GM23338 (cell line): ENCODE results near the gene USP49. TPM values are rescaled to one million over a fixed set of nuclear protein-coding genes. Genes with fewer than 3 reads are reported as not detected.

ENCODE experiments used
- ATAC-seq: fragments of 200-7000 bp; cut with Tn5 transposase; 3 replicates; pipeline ENCODE4 v1.9.1; 2020
- DNase-seq: peaks from one replicate; pipeline ENCODE4 v3.0.0-alpha.2; 2015; ENCODE audit warnings: low spot score
- H2AFZ ChIP-seq: fragments of 200-600 bp; sonication (generic); 2 replicates; pipeline ENCODE4 v1.8.0; 2016; ENCODE audit warnings: antibody characterized with exemption, mild to moderate bottlenecking, moderate library complexity
- H3F3A ChIP-seq: fragments of 200-600 bp; sonication (generic); replicated peaks from 2 replicates; pipeline ENCODE4 v1.8.0; 2017; ENCODE audit warnings: antibody characterized with exemption, mixed run types, low read depth
- H3K27ac ChIP-seq: fragments of 200-600 bp; sonication (generic); 2 replicates; pipeline ENCODE4 v1.6.1; 2016; ENCODE audit warnings: low read depth
- H3K27me3 ChIP-seq: fragments of 200-600 bp; sonication (generic); 2 replicates; pipeline ENCODE4 v1.8.0; 2016; ENCODE audit warnings: mild to moderate bottlenecking, mixed run types, moderate library complexity; ENCODE audit not compliant: insufficient read depth
- H3K36me3 ChIP-seq: fragments of 200-600 bp; sonication (generic); 2 replicates; pipeline ENCODE4 v1.8.0; 2016; ENCODE audit warnings: mild to moderate bottlenecking; ENCODE audit not compliant: insufficient read depth
- H3K4me1 ChIP-seq: fragments of 200-600 bp; sonication (generic); 2 replicates; pipeline ENCODE4 v1.8.0; 2016; ENCODE audit warnings: mild to moderate bottlenecking, moderate library complexity; ENCODE audit not compliant: insufficient read depth
- H3K4me2 ChIP-seq: fragments of 200-600 bp; sonication (generic); 2 replicates; pipeline ENCODE4 v1.7.1; 2017; ENCODE audit warnings: mixed run types
- H3K4me3 ChIP-seq: fragments of 200-600 bp; sonication (generic); 2 replicates; pipeline ENCODE4 v1.6.1; 2016; ENCODE audit warnings: mixed run types
- H3K79me2 ChIP-seq: fragments of 200-600 bp; sonication (generic); replicated peaks from 2 replicates; pipeline ENCODE4 v1.8.0; 2017; ENCODE audit warnings: mild to moderate bottlenecking; ENCODE audit not compliant: insufficient read depth
- H3K9me2 ChIP-seq: fragments of 200-600 bp; sonication (generic); 2 replicates; pipeline ENCODE4 v1.8.0; 2017; ENCODE audit not compliant: insufficient read depth
- H4K20me1 ChIP-seq: fragments of 200-600 bp; sonication (generic); replicated peaks from 2 replicates; pipeline ENCODE4 v1.8.0; 2017; ENCODE audit warnings: mild to moderate bottlenecking; ENCODE audit not compliant: insufficient read depth
- H3K27ac Mint-ChIP-seq: 2 replicates; pipeline ENCODE4 v1.8.0; 2020; ENCODE audit warnings: inconsistent platforms, mild to moderate bottlenecking, moderate library complexity, mixed read lengths
- H3K27me3 Mint-ChIP-seq: 3 replicates; pipeline ENCODE4 v1.8.0; 2022; ENCODE audit warnings: low read depth, mild to moderate bottlenecking, moderate library complexity, mixed read lengths, inconsistent platforms; ENCODE audit not compliant: insufficient read depth, poor library complexity
- H3K36me3 Mint-ChIP-seq: 3 replicates; pipeline ENCODE4 v1.8.0; 2021; ENCODE audit warnings: low read depth, mild to moderate bottlenecking, inconsistent platforms, moderate library complexity, mixed read lengths
- H3K4me1 Mint-ChIP-seq: 3 replicates; pipeline ENCODE4 v1.8.0; 2020; ENCODE audit warnings: mild to moderate bottlenecking, inconsistent platforms, mixed read lengths
- H3K4me3 Mint-ChIP-seq: 3 replicates; pipeline ENCODE4 v1.8.0; 2021; ENCODE audit warnings: moderate library complexity, mild to moderate bottlenecking, inconsistent platforms, mixed read lengths
- H3K9me3 Mint-ChIP-seq: 3 replicates; pipeline ENCODE4 v1.8.0; 2020; ENCODE audit warnings: moderate library complexity, mild to moderate bottlenecking, inconsistent platforms, mixed read lengths
- CREB1 ChIP-seq: fragments of 250-450 bp; sonication (Bioruptor Pico); IDR thresholded peaks from 2 replicates; pipeline ENCODE4 v1.5.0; 2020; ENCODE audit warnings: low read depth, mild to moderate bottlenecking, moderate library complexity
- ETS1 ChIP-seq: IDR thresholded peaks from 2 replicates; pipeline ENCODE4 v1.6.1; 2016; ENCODE audit warnings: antibody characterized with exemption
- EZH2 ChIP-seq: fragments of 200-600 bp; sonication (generic); IDR thresholded peaks from one replicate; pipeline ENCODE4 v1.8.0; 2017; ENCODE audit warnings: antibody characterized with exemption, mild to moderate bottlenecking, low read depth; ENCODE audit not compliant: unreplicated experiment
- EZH2phosphoT487 ChIP-seq: fragments of 200-600 bp; sonication (generic); IDR thresholded peaks from one replicate; pipeline ENCODE4 v1.8.1; 2018; ENCODE audit warnings: antibody characterized with exemption; ENCODE audit not compliant: unreplicated experiment
- JUNB ChIP-seq: IDR thresholded peaks from one replicate; pipeline ENCODE4 v1.6.1; 2016; ENCODE audit warnings: antibody characterized with exemption; ENCODE audit not compliant: unreplicated experiment
- NANOG ChIP-seq: IDR thresholded peaks from 2 replicates; pipeline ENCODE4 v1.6.1; 2016; ENCODE audit warnings: antibody characterized with exemption, borderline replicate concordance
- POLR2AphosphoS5 ChIP-seq: IDR thresholded peaks from 2 replicates; pipeline ENCODE4 v1.6.1; 2016; ENCODE audit warnings: antibody characterized with exemption, low read depth
- REST ChIP-seq: IDR thresholded peaks from one replicate; pipeline ENCODE4 v1.6.1; 2018; ENCODE audit warnings: antibody characterized with exemption; ENCODE audit not compliant: unreplicated experiment
- STAT1 ChIP-seq: IDR thresholded peaks from one replicate; pipeline ENCODE4 v1.6.1; 2016; ENCODE audit warnings: antibody characterized with exemption; ENCODE audit not compliant: unreplicated experiment
- ZNF114 ChIP-seq: fragments of 250-450 bp; sonication (Bioruptor Pico); IDR thresholded peaks from 2 replicates; pipeline ENCODE4 v1.5.0; 2020; ENCODE audit warnings: mild to moderate bottlenecking, moderate library complexity
- ZNF331 ChIP-seq: fragments of 250-450 bp; sonication (Bioruptor Pico); IDR thresholded peaks from 2 replicates; pipeline ENCODE4 v1.5.0; 2020; ENCODE audit warnings: low read depth, mild to moderate bottlenecking, moderate library complexity
- ZNF462 ChIP-seq: fragments of 250-450 bp; sonication (Bioruptor Pico); IDR thresholded peaks from 2 replicates; pipeline ENCODE4 v1.5.0; 2020; ENCODE audit warnings: mild to moderate bottlenecking, moderate library complexity
- polyA plus RNA-seq: library from polyadenylated mRNA; unstranded; fragments of >200 nt; fragmentation: Nextera tagmentation; extraction: Ambion mirVana; gene quantifications from 2 replicates; pipeline ENCODE4 v1.2.1, GENCODE V29; 2016
- total RNA-seq: library from RNA; depleted of rRNA; stranded (reverse); fragments of >200 nt; shearing (Covaris generic); gene quantifications from 2 replicates; pipeline ENCODE4 v1.2.3, GENCODE V29; 2014
- TF ChIP-seq, protein P1 (sequence below), 2 experiments: fragments of 200-600 bp in 1 of 2; sonication (generic) in 1 of 2; conservative IDR thresholded peaks; 2 replicates each; pipeline versions ENCODE4 v1.5.1 to v1.6.1; 2016 to 2017; ENCODE audit warnings: antibody characterized with exemption in 2 of 2, low read depth in 2 of 2, mild to moderate bottlenecking in 2 of 2, moderate library complexity in 1 of 2

The USP49 gene
- total and polyA plus RNA-seq, 2 experiments from 2014 or later: 5.9 to 21.5 TPM

DNA sequence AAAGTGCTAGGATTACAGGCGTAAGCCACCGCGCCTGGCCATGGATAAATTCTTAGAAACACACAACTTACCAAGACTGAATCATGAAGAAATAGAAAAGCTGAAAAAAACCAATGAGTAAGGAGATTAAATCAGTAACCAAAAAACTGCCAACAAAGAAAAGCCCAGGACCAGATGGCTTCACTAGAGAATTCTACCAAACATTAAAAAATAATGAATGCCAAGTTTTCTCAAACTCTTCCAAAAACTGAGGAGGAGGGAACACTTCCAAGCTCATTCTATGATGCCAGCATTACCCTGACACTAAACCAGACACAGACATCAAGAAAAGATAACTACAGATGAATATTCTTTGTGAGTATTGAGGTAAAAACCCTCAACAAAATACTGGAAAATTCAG is 44.3 kb downstream of the USP49 start:
- no peak for ATAC-seq
- Mint-ChIP-seq H3K4me1 (no peaks in the 10 kb centered on the region), H3K9me3 (no peaks in the 10 kb centered on the region)

More for the DNA sequence above, 44.3 kb downstream of the USP49 start:
- Histone ChIP-seq H3K79me2 (no peaks in the 10 kb centered on the region), H3K27ac (no peak overlapping the region), H4K20me1 (no peaks in the 10 kb centered on the region; the same call in 1 of the 2 replicates), H3K36me3 (no peaks in the 10 kb centered on the region), H3K4me2 (no peak overlapping the region), H3K9me2 (no peaks in the 10 kb centered on the region), H3K4me3 (no peak overlapping the region), H3K4me1 (no peaks in the 10 kb centered on the region), H3F3A (no peaks in the 10 kb centered on the region), H3K27me3 (no peaks in the 10 kb centered on the region), H2AFZ (no peak overlapping the region)
- TF ChIP-seq ZNF462 (CRISPR knock-in tag) (no peak), EZH2 (no peak), ETS1 (no peak), NANOG (no peak), CREB1 (CRISPR knock-in tag) (no peak), POLR2AphosphoS5 (no peak), EZH2phosphoT487 (no peak), ZNF331 (CRISPR knock-in tag) (no peak), ZNF114 (no peak), REST (no peak), JUNB (no peak), STAT1 (no peak)
- TF ChIP-seq, protein P1, sequence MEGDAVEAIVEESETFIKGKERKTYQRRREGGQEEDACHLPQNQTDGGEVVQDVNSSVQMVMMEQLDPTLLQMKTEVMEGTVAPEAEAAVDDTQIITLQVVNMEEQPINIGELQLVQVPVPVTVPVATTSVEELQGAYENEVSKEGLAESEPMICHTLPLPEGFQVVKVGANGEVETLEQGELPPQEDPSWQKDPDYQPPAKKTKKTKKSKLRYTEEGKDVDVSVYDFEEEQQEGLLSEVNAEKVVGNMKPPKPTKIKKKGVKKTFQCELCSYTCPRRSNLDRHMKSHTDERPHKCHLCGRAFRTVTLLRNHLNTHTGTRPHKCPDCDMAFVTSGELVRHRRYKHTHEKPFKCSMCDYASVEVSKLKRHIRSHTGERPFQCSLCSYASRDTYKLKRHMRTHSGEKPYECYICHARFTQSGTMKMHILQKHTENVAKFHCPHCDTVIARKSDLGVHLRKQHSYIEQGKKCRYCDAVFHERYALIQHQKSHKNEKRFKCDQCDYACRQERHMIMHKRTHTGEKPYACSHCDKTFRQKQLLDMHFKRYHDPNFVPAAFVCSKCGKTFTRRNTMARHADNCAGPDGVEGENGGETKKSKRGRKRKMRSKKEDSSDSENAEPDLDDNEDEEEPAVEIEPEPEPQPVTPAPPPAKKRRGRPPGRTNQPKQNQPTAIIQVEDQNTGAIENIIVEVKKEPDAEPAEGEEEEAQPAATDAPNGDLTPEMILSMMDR (conservative IDR thresholded peaks at IDR 0.05; ENCODE audit: low read depth in 2 of 2): no peak
- no peak overlapping the region for H3K4me3 Mint-ChIP-seq
- no peak for DNase-seq
- no peaks in the 10 kb centered on the region for H3K36me3 Mint-ChIP-seq
- no peak overlapping the region for H3K27ac Mint-ChIP-seq
- H3K27me3 Mint-ChIP-seq: peaks cover 4% of the 10 kb centered on the region
